Esophagus muscularis mucosa (tissue), 4 donors: ENCODE results near the gene CTSD.

Source experiments
- EP300 ChIP-seq: sonication (generic); formaldehyde crosslinking; IDR thresholded peaks from one replicate; pipeline ENCODE4 v1.6.1; 2017; ENCODE audit warnings: antibody characterized with exemption
- POLR2A ChIP-seq: fragments of 450-650 bp; IDR thresholded peaks from one replicate; pipeline ENCODE4 v1.6.1; 2017; ENCODE audit warnings: antibody characterized with exemption, moderate library complexity, mild to moderate bottlenecking, low read depth
- POLR2AphosphoS5 ChIP-seq, 2 donors: sonication (generic); formaldehyde crosslinking; IDR thresholded peaks; one replicate each; pipeline ENCODE4 v1.6.1; 2017; ENCODE audit warnings: antibody characterized with exemption in 2 of 2
- TF ChIP-seq, protein P1 (sequence below), 3 experiments: fragments of 200-600 bp in 2 of 3; fragments of 450-650 bp in 1 of 3; sonication (generic) in 2 of 3; IDR thresholded peaks; one replicate each; pipeline ENCODE4 v1.5.1; 2017 to 2019; ENCODE audit warnings: antibody characterized with exemption in 3 of 3, mild to moderate bottlenecking in 2 of 3, moderate library complexity in 1 of 3

DNA sequence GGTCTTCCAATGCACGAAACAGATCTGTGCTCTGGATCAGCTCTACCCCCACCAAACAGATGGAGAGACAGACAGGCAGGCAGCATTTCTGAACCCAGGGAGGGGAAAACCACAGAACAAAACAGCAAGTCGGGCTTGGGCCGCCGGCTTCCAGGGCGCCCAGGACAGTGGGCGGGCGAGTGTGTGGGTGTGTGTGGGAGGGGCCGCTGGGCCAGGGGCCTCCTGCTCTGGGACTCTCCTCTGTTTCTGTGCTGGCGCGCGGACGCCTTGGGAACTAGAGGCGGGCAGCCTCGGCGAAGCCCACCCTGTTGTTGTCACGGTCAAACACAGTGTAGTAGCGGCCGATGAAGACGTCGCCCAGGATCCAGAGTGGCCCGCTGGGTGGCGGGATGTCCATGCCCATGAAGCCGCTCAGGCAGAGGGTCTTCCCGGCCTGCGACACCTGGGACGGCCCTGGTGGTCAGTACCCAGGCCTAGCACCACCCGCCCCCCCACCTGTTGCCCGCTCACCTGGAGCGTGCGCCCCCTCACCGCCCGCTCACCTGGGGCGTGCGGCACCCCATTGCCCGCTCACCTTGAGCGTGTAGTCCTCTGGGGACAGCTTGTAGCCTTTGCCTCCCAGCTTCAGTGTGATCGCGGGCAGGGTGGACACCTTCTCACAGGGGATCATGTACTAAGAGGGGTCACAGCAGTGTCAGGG lies 10.3 kb downstream of the CTSD start:
- TF ChIP-seq, protein P1, sequence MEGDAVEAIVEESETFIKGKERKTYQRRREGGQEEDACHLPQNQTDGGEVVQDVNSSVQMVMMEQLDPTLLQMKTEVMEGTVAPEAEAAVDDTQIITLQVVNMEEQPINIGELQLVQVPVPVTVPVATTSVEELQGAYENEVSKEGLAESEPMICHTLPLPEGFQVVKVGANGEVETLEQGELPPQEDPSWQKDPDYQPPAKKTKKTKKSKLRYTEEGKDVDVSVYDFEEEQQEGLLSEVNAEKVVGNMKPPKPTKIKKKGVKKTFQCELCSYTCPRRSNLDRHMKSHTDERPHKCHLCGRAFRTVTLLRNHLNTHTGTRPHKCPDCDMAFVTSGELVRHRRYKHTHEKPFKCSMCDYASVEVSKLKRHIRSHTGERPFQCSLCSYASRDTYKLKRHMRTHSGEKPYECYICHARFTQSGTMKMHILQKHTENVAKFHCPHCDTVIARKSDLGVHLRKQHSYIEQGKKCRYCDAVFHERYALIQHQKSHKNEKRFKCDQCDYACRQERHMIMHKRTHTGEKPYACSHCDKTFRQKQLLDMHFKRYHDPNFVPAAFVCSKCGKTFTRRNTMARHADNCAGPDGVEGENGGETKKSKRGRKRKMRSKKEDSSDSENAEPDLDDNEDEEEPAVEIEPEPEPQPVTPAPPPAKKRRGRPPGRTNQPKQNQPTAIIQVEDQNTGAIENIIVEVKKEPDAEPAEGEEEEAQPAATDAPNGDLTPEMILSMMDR (IDR thresholded peaks at IDR 0.05) = no peak
- TF ChIP-seq POLR2A = no peak
- TF ChIP-seq EP300 = no peak
- no peak for TF ChIP-seq POLR2AphosphoS5 (IDR thresholded peaks at IDR 0.05)
